Measurements from ENCODE around the gene LRRC8A.

Gene LRRC8A

DNA sequence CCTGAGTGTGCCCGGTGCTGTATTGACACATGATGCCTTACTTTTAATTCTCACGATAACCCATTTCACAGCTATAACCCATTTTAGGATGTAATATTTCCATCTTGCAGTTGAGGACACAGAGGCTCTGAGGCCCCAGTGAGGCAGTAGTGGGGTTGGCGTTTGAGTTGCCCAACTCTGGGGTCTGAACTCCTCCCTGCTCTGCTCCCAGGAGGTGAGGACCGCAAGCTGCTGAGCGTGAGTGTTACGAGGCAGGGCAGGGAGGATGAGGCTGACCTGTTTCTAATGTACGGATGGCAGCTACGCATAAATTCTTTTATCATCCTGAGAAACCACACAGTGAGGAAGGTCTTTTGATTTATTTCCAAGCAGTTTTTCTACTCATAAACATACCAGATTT, 11.4 kb downstream of the LRRC8A start:
- no peak overlapping the region for H2AFZ ChIP-seq (ENCODE audit: low read length)
- no peaks in the 10 kb centered on the region for H3K9me3 ChIP-seq (ENCODE audit: low read length)
- H3K4me1 ChIP-seq (ENCODE audit: insufficient read depth, low read length, severe bottlenecking): no peaks in the 10 kb centered on the region
- H3K9me2 ChIP-seq (ENCODE audit: low read depth, low read length): no peaks in the 10 kb centered on the region
- no peak overlapping the region for H3K27ac ChIP-seq (ENCODE audit: low read depth, low read length, poor library complexity, severe bottlenecking)
- no peaks in the 10 kb centered on the region for H4K20me1 ChIP-seq (ENCODE audit: insufficient read depth, low read length)
- no peaks in the 10 kb centered on the region for H3K79me2 ChIP-seq (ENCODE audit: insufficient read depth, low read length)
- H3K4me3 ChIP-seq (ENCODE audit: low read depth, low read length, poor library complexity, severe bottlenecking): no peak overlapping the region
- H3K4me2 ChIP-seq (ENCODE audit: low read length): no peak overlapping the region
- TF ChIP-seq EZH2 (IDR thresholded peaks at IDR 0.05; ENCODE audit: borderline replicate concordance, low read length): no peak
- TF ChIP-seq, protein P1, sequence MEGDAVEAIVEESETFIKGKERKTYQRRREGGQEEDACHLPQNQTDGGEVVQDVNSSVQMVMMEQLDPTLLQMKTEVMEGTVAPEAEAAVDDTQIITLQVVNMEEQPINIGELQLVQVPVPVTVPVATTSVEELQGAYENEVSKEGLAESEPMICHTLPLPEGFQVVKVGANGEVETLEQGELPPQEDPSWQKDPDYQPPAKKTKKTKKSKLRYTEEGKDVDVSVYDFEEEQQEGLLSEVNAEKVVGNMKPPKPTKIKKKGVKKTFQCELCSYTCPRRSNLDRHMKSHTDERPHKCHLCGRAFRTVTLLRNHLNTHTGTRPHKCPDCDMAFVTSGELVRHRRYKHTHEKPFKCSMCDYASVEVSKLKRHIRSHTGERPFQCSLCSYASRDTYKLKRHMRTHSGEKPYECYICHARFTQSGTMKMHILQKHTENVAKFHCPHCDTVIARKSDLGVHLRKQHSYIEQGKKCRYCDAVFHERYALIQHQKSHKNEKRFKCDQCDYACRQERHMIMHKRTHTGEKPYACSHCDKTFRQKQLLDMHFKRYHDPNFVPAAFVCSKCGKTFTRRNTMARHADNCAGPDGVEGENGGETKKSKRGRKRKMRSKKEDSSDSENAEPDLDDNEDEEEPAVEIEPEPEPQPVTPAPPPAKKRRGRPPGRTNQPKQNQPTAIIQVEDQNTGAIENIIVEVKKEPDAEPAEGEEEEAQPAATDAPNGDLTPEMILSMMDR (IDR thresholded peaks at IDR 0.05; ENCODE audit: low read length): no peak
- no peaks in the 10 kb centered on the region for H3K27me3 ChIP-seq (ENCODE audit: insufficient read depth, low read length)
- H3K36me3 ChIP-seq (ENCODE audit: insufficient read depth, low read length): peaks cover 56% of the 10 kb centered on the region
- H3F3A ChIP-seq (ENCODE audit: insufficient read depth, low read length): no peaks in the 10 kb centered on the region
- H3K9ac ChIP-seq (ENCODE audit: low read length): no peak overlapping the region

DNA sequence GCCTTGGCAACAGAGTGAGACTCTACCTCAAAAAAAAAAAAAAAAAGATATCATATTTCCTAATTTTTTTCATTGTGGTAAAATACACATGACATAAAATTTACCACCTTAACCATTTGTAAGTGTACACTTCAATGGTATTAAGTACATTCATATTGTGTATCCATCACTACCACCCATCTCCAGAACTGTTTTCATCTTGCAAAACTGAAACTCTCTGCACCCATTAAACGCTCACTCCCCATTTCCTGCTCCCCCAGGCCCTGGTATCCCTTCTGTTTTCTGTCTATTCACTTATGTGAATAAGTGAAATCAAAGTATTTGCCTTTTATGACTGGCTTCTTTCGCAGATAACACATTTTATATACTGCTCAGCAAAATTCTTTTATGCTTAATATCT, 12.8 kb downstream of the LRRC8A start:
- H4K20me1 ChIP-seq (ENCODE audit: insufficient read depth, low read length): no peaks in the 10 kb centered on the region
- H3K9me3 ChIP-seq (ENCODE audit: low read length): no peaks in the 10 kb centered on the region
- H3K9me2 ChIP-seq (ENCODE audit: low read depth, low read length): no peaks in the 10 kb centered on the region
- TF ChIP-seq, protein P1 (IDR thresholded peaks at IDR 0.05; ENCODE audit: low read length): no peak
- no peak for TF ChIP-seq EZH2 (IDR thresholded peaks at IDR 0.05; ENCODE audit: borderline replicate concordance, low read length)
- H3K9ac ChIP-seq (ENCODE audit: low read length): no peak overlapping the region
- no peak overlapping the region for H3K27ac ChIP-seq (ENCODE audit: low read depth, low read length, poor library complexity, severe bottlenecking)
- no peak overlapping the region for H3K4me2 ChIP-seq (ENCODE audit: low read length)
- H2AFZ ChIP-seq (ENCODE audit: low read length): no peak overlapping the region
- no peaks in the 10 kb centered on the region for H3K27me3 ChIP-seq (ENCODE audit: insufficient read depth, low read length)
- H3K4me3 ChIP-seq (ENCODE audit: low read depth, low read length, poor library complexity, severe bottlenecking): no peak overlapping the region
- H3K4me1 ChIP-seq (ENCODE audit: insufficient read depth, low read length, severe bottlenecking): no peaks in the 10 kb centered on the region
- no peaks in the 10 kb centered on the region for H3K79me2 ChIP-seq (ENCODE audit: insufficient read depth, low read length)
- H3F3A ChIP-seq (ENCODE audit: insufficient read depth, low read length): no peaks in the 10 kb centered on the region
- H3K36me3 ChIP-seq (ENCODE audit: insufficient read depth, low read length): peaks cover 52% of the 10 kb centered on the region

DNA sequence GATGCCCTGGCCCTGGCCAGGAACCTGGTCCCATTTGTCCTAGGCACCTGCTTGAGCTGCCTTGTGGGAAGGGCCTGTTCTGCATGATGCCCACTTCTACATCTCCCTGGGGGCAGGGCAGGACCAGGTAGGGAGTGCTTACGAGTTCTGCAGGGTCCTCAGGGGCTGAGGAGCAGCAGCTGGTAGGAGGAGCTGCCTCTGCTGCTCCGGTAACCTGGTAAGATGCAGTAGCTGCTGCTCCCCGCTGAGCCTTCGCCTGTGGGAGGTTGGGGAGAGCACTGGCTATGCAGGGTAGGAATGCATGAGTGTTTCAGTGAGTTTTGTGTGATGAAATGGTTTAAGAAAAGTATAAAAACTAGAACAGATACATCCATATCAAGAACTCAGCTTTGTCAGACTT, 13.6 kb downstream of the LRRC8A start:
- H3K9me2 ChIP-seq (ENCODE audit: low read depth, low read length): no peaks in the 10 kb centered on the region
- H3K4me3 ChIP-seq (ENCODE audit: low read depth, low read length, poor library complexity, severe bottlenecking): no peak overlapping the region
- H3K79me2 ChIP-seq (ENCODE audit: insufficient read depth, low read length): no peaks in the 10 kb centered on the region
- no peak overlapping the region for H3K27ac ChIP-seq (ENCODE audit: low read depth, low read length, poor library complexity, severe bottlenecking)
- H3F3A ChIP-seq (ENCODE audit: insufficient read depth, low read length): no peaks in the 10 kb centered on the region
- H3K4me1 ChIP-seq (ENCODE audit: insufficient read depth, low read length, severe bottlenecking): no peaks in the 10 kb centered on the region
- no peak overlapping the region for H3K9ac ChIP-seq (ENCODE audit: low read length)
- TF ChIP-seq, protein P1 (IDR thresholded peaks at IDR 0.05; ENCODE audit: low read length): no peak
- TF ChIP-seq EZH2 (IDR thresholded peaks at IDR 0.05; ENCODE audit: borderline replicate concordance, low read length): no peak
- H3K27me3 ChIP-seq (ENCODE audit: insufficient read depth, low read length): no peaks in the 10 kb centered on the region
- H3K9me3 ChIP-seq (ENCODE audit: low read length): no peaks in the 10 kb centered on the region
- H4K20me1 ChIP-seq (ENCODE audit: insufficient read depth, low read length): no peaks in the 10 kb centered on the region
- H2AFZ ChIP-seq (ENCODE audit: low read length): no peak overlapping the region
- peaks cover 45% of the 10 kb centered on the region for H3K36me3 ChIP-seq (ENCODE audit: insufficient read depth, low read length)
- H3K4me2 ChIP-seq (ENCODE audit: low read length): no peak overlapping the region
